IMR-90 (cell line): ENCODE measurements around the gene LDLRAD4. TPM values are rescaled to one million over a fixed set of nuclear protein-coding genes. Genes with fewer than 3 reads are reported as not detected.

ENCODE experiments used
- ATAC-seq: fragments of 200-7000 bp; cut with Tn5 transposase; 2 replicates; pipeline ENCODE4 v1.9.1; 2020; ENCODE audit warnings: low read depth, mild to moderate bottlenecking, moderate library complexity
- BruUV-seq: library from RNA; stranded (reverse); fragments of 400-500 nt; replicated peaks from 2 replicates; lab custom pipeline; 2021; lab: Mats Ljungman, UMichigan
- CTCF ChIA-PET: fragments of 300-600 bp; formaldehyde crosslinking; extraction: SDS; loops from one replicate; lab custom pipeline; 2021; ENCODE audit warnings: antibody characterized with exemption; lab: Yijun Ruan, JAX
- POLR2A ChIA-PET: fragments of 300-600 bp; sonication (Branson Sonifier 250); formaldehyde crosslinking; loops from one replicate; lab custom pipeline; 2022; ENCODE audit warnings: antibody characterized with exemption; ENCODE audit not compliant: unreplicated experiment; lab: Charles Lee
- DNase-seq: peaks from one replicate; pipeline ENCODE4 v3.0.0; 2013
- H2AFZ ChIP-seq: replicated peaks from 2 replicates; pipeline ENCODE3; 2013; ENCODE audit warnings: low read length, mild to moderate bottlenecking; ENCODE audit not compliant: poor library complexity
- H2AK5ac ChIP-seq: 2 replicates; pipeline ENCODE4 v1.6.1; 2013; ENCODE audit warnings: low read depth, low read length, inconsistent platforms
- H2AK9ac ChIP-seq: replicated peaks from 2 replicates; pipeline ENCODE3; 2013; ENCODE audit warnings: mild to moderate bottlenecking, low read depth, low read length, moderate library complexity; ENCODE audit not compliant: poor library complexity
- H2BK120ac ChIP-seq: 2 replicates; pipeline ENCODE4 v1.6.1; 2013; ENCODE audit warnings: low read depth, low read length, inconsistent platforms
- H2BK15ac ChIP-seq: 3 replicates; pipeline ENCODE4 v1.6.1; 2013; ENCODE audit warnings: low read depth, low read length, inconsistent platforms
- H2BK20ac ChIP-seq: 2 replicates; pipeline ENCODE4 v1.6.1; 2013; ENCODE audit warnings: low read depth, mild to moderate bottlenecking, inconsistent platforms, low read length, moderate library complexity
- H2BK5ac ChIP-seq: 2 replicates; pipeline ENCODE4 v1.6.1; 2013; ENCODE audit warnings: mild to moderate bottlenecking, low read depth, low read length, inconsistent platforms; ENCODE audit not compliant: poor library complexity, severe bottlenecking
- H3K14ac ChIP-seq: replicated peaks from 2 replicates; pipeline ENCODE4 v1.6.1; 2013; ENCODE audit warnings: low read depth, low read length, inconsistent platforms
- H3K18ac ChIP-seq: 2 replicates; pipeline ENCODE4 v1.6.1; 2013; ENCODE audit warnings: low read depth, low read length, control low read depth
- H3K23ac ChIP-seq: 2 replicates; pipeline ENCODE4 v1.6.1; 2013; ENCODE audit warnings: low read depth, low read length, inconsistent platforms
- H3K27ac ChIP-seq: 2 replicates; pipeline ENCODE4 v1.5.1; 2013; ENCODE audit warnings: mild to moderate bottlenecking, control low read depth, low read length; ENCODE audit not compliant: insufficient read depth
- H3K27me3 ChIP-seq: 2 replicates; pipeline ENCODE4 v1.6.1; 2013; ENCODE audit warnings: low read length; ENCODE audit not compliant: control insufficient read depth, insufficient read depth
- H3K36me3 ChIP-seq: 2 replicates; pipeline ENCODE4 v1.6.1; 2013; ENCODE audit warnings: low read length, mixed read lengths; ENCODE audit not compliant: control insufficient read depth, insufficient read depth
- H3K4ac ChIP-seq: 2 replicates; pipeline ENCODE4 v1.6.1; 2013; ENCODE audit warnings: low read depth, low read length, inconsistent platforms
- H3K4me1 ChIP-seq: 2 replicates; pipeline ENCODE4 v1.6.1; 2013; ENCODE audit warnings: low read length, mixed read lengths; ENCODE audit not compliant: control insufficient read depth, insufficient read depth
- H3K4me2 ChIP-seq: 2 replicates; pipeline ENCODE4 v1.6.1; 2013; ENCODE audit warnings: low read depth, mild to moderate bottlenecking, control low read depth, low read length, moderate library complexity
- H3K4me3 ChIP-seq: 2 replicates; pipeline ENCODE4 v1.5.1; 2013; ENCODE audit warnings: low read depth, mild to moderate bottlenecking, control low read depth, low read length, moderate library complexity; ENCODE audit not compliant: insufficient read depth
- H3K56ac ChIP-seq: 2 replicates; pipeline ENCODE4 v1.6.1; 2013; ENCODE audit warnings: low read length, inconsistent platforms; ENCODE audit not compliant: insufficient read depth; ENCODE audit errors: extremely low read depth
- H3K79me1 ChIP-seq, 2 experiments: 2 replicates each; pipeline ENCODE4 v1.6.1; 2013; ENCODE audit warnings: low read length in 2 of 2, inconsistent platforms in 1 of 2, low read depth in 1 of 2
- H3K9ac ChIP-seq: 2 replicates; pipeline ENCODE4 v1.6.1; 2013; ENCODE audit warnings: low read depth, low read length, control low read depth
- H3K9me1 ChIP-seq: 2 replicates; pipeline ENCODE4 v1.6.1; 2013; ENCODE audit warnings: low read length, inconsistent platforms; ENCODE audit not compliant: insufficient read depth
- H3K9me3 ChIP-seq: 2 replicates; pipeline ENCODE4 v1.6.1; 2013; ENCODE audit warnings: low read length; ENCODE audit not compliant: control insufficient read depth, insufficient read depth
- H4K20me1 ChIP-seq: 2 replicates; pipeline ENCODE4 v1.6.1; 2013; ENCODE audit warnings: low read length, inconsistent platforms; ENCODE audit not compliant: insufficient read depth
- H4K5ac ChIP-seq: 2 replicates; pipeline ENCODE4 v1.6.1; 2013; ENCODE audit warnings: mild to moderate bottlenecking, low read depth, low read length, control low read depth
- H4K8ac ChIP-seq, 2 experiments: 2 replicates each; pipeline ENCODE4 v1.6.1; 2013; ENCODE audit warnings: low read depth in 2 of 2, low read length in 2 of 2, control low read depth in 1 of 2, inconsistent platforms in 1 of 2
- H4K91ac ChIP-seq: 2 replicates; pipeline ENCODE4 v1.6.1; 2013; ENCODE audit warnings: low read depth, low read length, inconsistent platforms; ENCODE audit not compliant: insufficient read depth
- BHLHE40 ChIP-seq: fragments of 150-350 bp; IDR thresholded peaks from 2 replicates; pipeline ENCODE4 v1.6.1; 2016; ENCODE audit warnings: mild to moderate bottlenecking, low read depth, low read length
- CEBPB ChIP-seq: IDR thresholded peaks from 2 replicates; pipeline ENCODE4 v1.6.1; 2012; ENCODE audit warnings: low read depth, low read length, improper control_type of control experiment
- CHD1 ChIP-seq: IDR thresholded peaks from 2 replicates; pipeline ENCODE4 v1.6.1; 2012; ENCODE audit warnings: low read depth, low read length, improper control_type of control experiment
- FOS ChIP-seq: fragments of 150-350 bp; IDR thresholded peaks from 2 replicates; pipeline ENCODE4 v1.6.1; 2016; ENCODE audit warnings: low read depth, low read length
- MAFK ChIP-seq: IDR thresholded peaks from 2 replicates; pipeline ENCODE4 v1.6.1; 2012; ENCODE audit warnings: low read depth, low read length, improper control_type of control experiment
- MAZ ChIP-seq: IDR thresholded peaks from 2 replicates; pipeline ENCODE4 v1.6.1; 2012; ENCODE audit warnings: low read depth, mild to moderate bottlenecking, low read length, improper control_type of control experiment, moderate library complexity, borderline replicate concordance
- MXI1 ChIP-seq: IDR thresholded peaks from 2 replicates; pipeline ENCODE4 v1.6.1; 2012; ENCODE audit warnings: low read depth, mild to moderate bottlenecking, low read length, moderate library complexity, borderline replicate concordance
- NFE2L2 ChIP-seq: fragments of 150-350 bp; IDR thresholded peaks from 2 replicates; pipeline ENCODE4 v1.6.1; 2016; ENCODE audit warnings: low read depth, mild to moderate bottlenecking, low read length
- POLR2A ChIP-seq: IDR thresholded peaks from 2 replicates; pipeline ENCODE4 v1.6.1; 2012; ENCODE audit warnings: mild to moderate bottlenecking, low read depth, low read length
- RAD21 ChIP-seq: IDR thresholded peaks from 2 replicates; pipeline ENCODE4 v1.6.1; 2012; ENCODE audit warnings: low read length, improper control_type of control experiment
- RCOR1 ChIP-seq: IDR thresholded peaks from 2 replicates; pipeline ENCODE4 v1.6.1; 2012; ENCODE audit warnings: mild to moderate bottlenecking, low read length, improper control_type of control experiment; ENCODE audit not compliant: insufficient replicate concordance
- RFX5 ChIP-seq: IDR thresholded peaks from 2 replicates; pipeline ENCODE4 v1.8.0; 2012; ENCODE audit warnings: low read depth, mild to moderate bottlenecking, low read length, moderate library complexity
- SMC3 ChIP-seq: fragments of 150-350 bp; IDR thresholded peaks from 2 replicates; pipeline ENCODE4 v1.6.1; 2016; ENCODE audit warnings: low read depth, mild to moderate bottlenecking, antibody characterized with exemption, low read length, moderate library complexity
- WGBS, 2 experiments: methylation state at CpG; one replicate each; pipeline versions ENCODE4 v1.1.5 to v1.1.7; 2013; ENCODE audit warnings: missing lambda C conversion rate in 2 of 2; ENCODE audit not compliant: insufficient read length in 1 of 2; ENCODE audit errors: extremely low coverage in 2 of 2; 5-methylcytosine and 5-hydroxymethylcytosine counted together
- dilution Hi-C: fragments of 300-500 bp; cut with HindIII; formaldehyde crosslinking; loops from one replicate; pipeline ENCODE4 v1.14.3; 2018; ENCODE audit warnings: low sequenced_read_pairs; ENCODE audit not compliant: unreplicated experiment
- in situ Hi-C: fragments of 300-500 bp; cut with MboI; formaldehyde crosslinking; loops from 3 replicates; pipeline ENCODE4 v1.14.3; 2019; ENCODE audit warnings: low sequenced_read_pairs, inconsistent platforms, mixed read lengths
- intact Hi-C: fragments of 100-400 bp; cut with micrococcal nuclease; formaldehyde crosslinking; loops from 2 replicates; pipeline ENCODE4 v1.10.0; 2022
- polyA plus RNA-seq, 3 experiments: library from polyadenylated mRNA; depleted of rRNA; stranded (reverse); fragments of >200 nt; gene quantifications; 2 replicates each; pipeline ENCODE4 v1.2.3, GENCODE V29; 2012; ENCODE audit warnings: low replicate concordance in 1 of 3
- total RNA-seq: library from RNA; depleted of rRNA; stranded (reverse); fragments of >200 nt; gene quantifications from 2 replicates; pipeline ENCODE4 v1.2.3, GENCODE V29; 2012
- TF ChIP-seq, protein P1 (sequence below): fragments of 150-350 bp; IDR thresholded peaks from 2 replicates; pipeline ENCODE4 v1.6.1; 2016; ENCODE audit warnings: low read depth, mild to moderate bottlenecking, low read length, moderate library complexity, borderline replicate concordance
- TF ChIP-seq, protein P2 (sequence below): conservative IDR thresholded peaks from 2 replicates; pipeline ENCODE4 v1.5.1; 2012; ENCODE audit warnings: mild to moderate bottlenecking, low read depth, low read length, improper control_type of control experiment
- TF ChIP-seq, protein P3 (sequence below): fragments of 150-350 bp; IDR thresholded peaks from 2 replicates; pipeline ENCODE4 v1.6.1; 2017; ENCODE audit warnings: mild to moderate bottlenecking, antibody characterized with exemption, low read length, low read depth

The LDLRAD4 gene
- total and polyA plus RNA-seq, 2 of the 4 experiments (the other 2 are of a cell fraction): not detected

DNA sequence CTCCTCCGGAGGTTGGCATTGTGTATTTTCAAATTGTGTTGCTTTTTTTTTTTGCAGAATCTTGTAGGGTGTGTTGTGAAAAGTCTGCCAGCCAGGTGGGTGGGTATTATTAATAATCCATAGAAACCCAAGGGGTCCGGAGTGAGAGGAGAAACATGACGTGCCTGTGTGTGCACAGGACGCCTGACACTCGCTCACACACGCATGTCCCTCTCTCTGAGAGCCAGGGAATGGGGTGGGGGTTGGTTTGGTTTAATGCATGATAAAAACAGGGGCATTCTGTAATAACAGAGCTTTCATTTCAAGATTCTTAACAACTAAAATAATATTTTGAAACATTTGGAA lies 283.0 kb downstream of the LDLRAD4 start:
- intact Hi-C loops: no loop called here
- no peak for ATAC-seq
- POLR2A ChIA-PET: no interaction called here

More for the DNA sequence above, 283.0 kb downstream of the LDLRAD4 start:
- H2BK15ac ChIP-seq: no peak overlapping the region
- H4K20me1 ChIP-seq: no peaks in the 10 kb centered on the region
- no peaks in the 10 kb centered on the region for H3K79me1 ChIP-seq
- WGBS, 2 experiments: no CpG with 5 or more reads among the region's 6 CpGs
- H3K9ac ChIP-seq: no peak overlapping the region
- H3K14ac ChIP-seq: no peak overlapping the region
- H3K27ac ChIP-seq: no peak overlapping the region
- H2AFZ ChIP-seq: no peak overlapping the region
- H2AK5ac ChIP-seq: no peak overlapping the region
- TF ChIP-seq RFX5 (no peak), BHLHE40 (no peak), NFE2L2 (no peak), SMC3 (no peak), CEBPB (no peak), MAFK (no peak), POLR2A (no peak), MXI1 (no peak), RCOR1 (no peak), RAD21 (no peak), MAZ (no peak), CHD1 (no peak), FOS (no peak)
- TF ChIP-seq, protein P1, sequence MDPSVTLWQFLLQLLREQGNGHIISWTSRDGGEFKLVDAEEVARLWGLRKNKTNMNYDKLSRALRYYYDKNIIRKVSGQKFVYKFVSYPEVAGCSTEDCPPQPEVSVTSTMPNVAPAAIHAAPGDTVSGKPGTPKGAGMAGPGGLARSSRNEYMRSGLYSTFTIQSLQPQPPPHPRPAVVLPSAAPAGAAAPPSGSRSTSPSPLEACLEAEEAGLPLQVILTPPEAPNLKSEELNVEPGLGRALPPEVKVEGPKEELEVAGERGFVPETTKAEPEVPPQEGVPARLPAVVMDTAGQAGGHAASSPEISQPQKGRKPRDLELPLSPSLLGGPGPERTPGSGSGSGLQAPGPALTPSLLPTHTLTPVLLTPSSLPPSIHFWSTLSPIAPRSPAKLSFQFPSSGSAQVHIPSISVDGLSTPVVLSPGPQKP: no peak
- TF ChIP-seq, protein P2, sequence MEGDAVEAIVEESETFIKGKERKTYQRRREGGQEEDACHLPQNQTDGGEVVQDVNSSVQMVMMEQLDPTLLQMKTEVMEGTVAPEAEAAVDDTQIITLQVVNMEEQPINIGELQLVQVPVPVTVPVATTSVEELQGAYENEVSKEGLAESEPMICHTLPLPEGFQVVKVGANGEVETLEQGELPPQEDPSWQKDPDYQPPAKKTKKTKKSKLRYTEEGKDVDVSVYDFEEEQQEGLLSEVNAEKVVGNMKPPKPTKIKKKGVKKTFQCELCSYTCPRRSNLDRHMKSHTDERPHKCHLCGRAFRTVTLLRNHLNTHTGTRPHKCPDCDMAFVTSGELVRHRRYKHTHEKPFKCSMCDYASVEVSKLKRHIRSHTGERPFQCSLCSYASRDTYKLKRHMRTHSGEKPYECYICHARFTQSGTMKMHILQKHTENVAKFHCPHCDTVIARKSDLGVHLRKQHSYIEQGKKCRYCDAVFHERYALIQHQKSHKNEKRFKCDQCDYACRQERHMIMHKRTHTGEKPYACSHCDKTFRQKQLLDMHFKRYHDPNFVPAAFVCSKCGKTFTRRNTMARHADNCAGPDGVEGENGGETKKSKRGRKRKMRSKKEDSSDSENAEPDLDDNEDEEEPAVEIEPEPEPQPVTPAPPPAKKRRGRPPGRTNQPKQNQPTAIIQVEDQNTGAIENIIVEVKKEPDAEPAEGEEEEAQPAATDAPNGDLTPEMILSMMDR: no peak
- TF ChIP-seq, protein P3, sequence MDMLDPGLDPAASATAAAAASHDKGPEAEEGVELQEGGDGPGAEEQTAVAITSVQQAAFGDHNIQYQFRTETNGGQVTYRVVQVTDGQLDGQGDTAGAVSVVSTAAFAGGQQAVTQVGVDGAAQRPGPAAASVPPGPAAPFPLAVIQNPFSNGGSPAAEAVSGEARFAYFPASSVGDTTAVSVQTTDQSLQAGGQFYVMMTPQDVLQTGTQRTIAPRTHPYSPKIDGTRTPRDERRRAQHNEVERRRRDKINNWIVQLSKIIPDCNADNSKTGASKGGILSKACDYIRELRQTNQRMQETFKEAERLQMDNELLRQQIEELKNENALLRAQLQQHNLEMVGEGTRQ: no peak
- dilution Hi-C loops: no loop called here
- no TSS peak for BruUV-seq
- no peak for DNase-seq
- no peaks in the 10 kb centered on the region for H3K4me1 ChIP-seq
- no peaks in the 10 kb centered on the region for H3K36me3 ChIP-seq
- no peak overlapping the region for H2BK5ac ChIP-seq
- H4K91ac ChIP-seq: no peak overlapping the region
- peaks cover 3% of the 10 kb centered on the region; the same call in 1 of the 2 replicates for H3K27me3 ChIP-seq
- no peak overlapping the region for H4K5ac ChIP-seq
- H2BK120ac ChIP-seq: no peak overlapping the region
- H3K56ac ChIP-seq: no peak overlapping the region
- no peak overlapping the region for H2AK9ac ChIP-seq
- H3K4me3 ChIP-seq: no peak overlapping the region
- H3K4ac ChIP-seq: no peak overlapping the region
- H3K9me3 ChIP-seq: peaks cover 16% of the 10 kb centered on the region
- CTCF ChIA-PET: no interaction called here
- no peak overlapping the region for H2BK20ac ChIP-seq
- H3K4me2 ChIP-seq: no peak overlapping the region
- in situ Hi-C loops: no loop called here
- no peak overlapping the region for H3K23ac ChIP-seq
- no peak overlapping the region for H4K8ac ChIP-seq
- no peaks in the 10 kb centered on the region for H3K9me1 ChIP-seq
- H3K18ac ChIP-seq: no peak overlapping the region
